ENCODE measurements around the gene CTNNA3. TPM values are rescaled to one million over a fixed set of nuclear protein-coding genes. Genes with fewer than 3 reads are reported as not detected.

The CTNNA3 gene
- total RNA-seq, 1 experiment from 2014 or later = 0.32 TPM

DNA sequence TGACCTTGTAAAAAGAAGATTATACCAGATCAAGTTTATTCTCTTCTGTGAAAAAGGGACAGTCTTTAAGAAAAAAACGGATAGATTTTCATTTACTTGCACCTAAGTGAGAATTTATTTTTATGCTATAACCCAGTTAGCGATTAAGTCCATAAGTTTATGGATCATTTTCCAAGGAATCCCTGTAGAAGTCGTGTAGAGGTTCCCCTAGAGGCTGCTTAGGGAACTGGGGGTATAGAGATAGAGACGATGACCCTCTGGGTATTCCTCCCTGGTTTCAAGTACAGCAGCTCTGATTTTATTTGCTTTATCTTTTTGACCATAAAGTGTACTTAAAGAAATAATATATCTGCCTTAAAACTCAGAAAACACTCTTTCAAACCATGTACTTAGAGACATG lies 1418.5 kb downstream of the CTNNA3 start:
- H3K79me2 ChIP-seq (ENCODE audit: insufficient read depth, low read length) = no peaks in the 10 kb centered on the region
- BruUV-seq (replicated peaks) = no TSS peak
- no peak overlapping the region for H3K9ac ChIP-seq (ENCODE audit: low read length)
- intact Hi-C loops (cut with micrococcal nuclease) = no loop called here
- no peak overlapping the region for H3K4me2 ChIP-seq (ENCODE audit: low read length)
- DNase-seq (ENCODE audit: low read depth, low spot score) = no peak
- ATAC-seq = no peak
- no peaks in the 10 kb centered on the region for H4K20me1 ChIP-seq (ENCODE audit: insufficient read depth)
- ChIA-PET CTCF (no interaction called here), RAD21 (ENCODE audit: low non-redundant PET in 1 of 2, low total read pairs in 2 of 2, uncharacterized antibody in 2 of 2, unreplicated experiment in 2 of 2) (no interaction called here), POLR2A (no interaction called here)
- H2AFZ ChIP-seq (ENCODE audit: low read depth, low read length, poor library complexity, severe bottlenecking) = peak overlapping the region; percentile 12
- H3K27me3 ChIP-seq (ENCODE audit: insufficient read depth, low read length) = no peaks in the 10 kb centered on the region
- no peak for TF ChIP-seq ELF1 (IDR thresholded peaks at IDR 0.05; ENCODE audit: borderline replicate concordance, low read depth)
- TF ChIP-seq, protein P1, sequence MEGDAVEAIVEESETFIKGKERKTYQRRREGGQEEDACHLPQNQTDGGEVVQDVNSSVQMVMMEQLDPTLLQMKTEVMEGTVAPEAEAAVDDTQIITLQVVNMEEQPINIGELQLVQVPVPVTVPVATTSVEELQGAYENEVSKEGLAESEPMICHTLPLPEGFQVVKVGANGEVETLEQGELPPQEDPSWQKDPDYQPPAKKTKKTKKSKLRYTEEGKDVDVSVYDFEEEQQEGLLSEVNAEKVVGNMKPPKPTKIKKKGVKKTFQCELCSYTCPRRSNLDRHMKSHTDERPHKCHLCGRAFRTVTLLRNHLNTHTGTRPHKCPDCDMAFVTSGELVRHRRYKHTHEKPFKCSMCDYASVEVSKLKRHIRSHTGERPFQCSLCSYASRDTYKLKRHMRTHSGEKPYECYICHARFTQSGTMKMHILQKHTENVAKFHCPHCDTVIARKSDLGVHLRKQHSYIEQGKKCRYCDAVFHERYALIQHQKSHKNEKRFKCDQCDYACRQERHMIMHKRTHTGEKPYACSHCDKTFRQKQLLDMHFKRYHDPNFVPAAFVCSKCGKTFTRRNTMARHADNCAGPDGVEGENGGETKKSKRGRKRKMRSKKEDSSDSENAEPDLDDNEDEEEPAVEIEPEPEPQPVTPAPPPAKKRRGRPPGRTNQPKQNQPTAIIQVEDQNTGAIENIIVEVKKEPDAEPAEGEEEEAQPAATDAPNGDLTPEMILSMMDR (IDR thresholded peaks at IDR 0.05 in 2 of 3, conservative IDR thresholded peaks at IDR 0.05 in 1 of 3; ENCODE audit: borderline replicate concordance in 1 of 3, insufficient read depth in 1 of 3, low read depth in 2 of 3, low read length in 2 of 3) = peak in 2 of 3 experiments; percentile 48 to 56; a peak in 4 of 6 replicates
- H3K36me3 ChIP-seq (ENCODE audit: control insufficient read depth in 1 of 2, insufficient read depth in 2 of 2, low read length in 2 of 2) = no peaks in the 10 kb centered on the region
- no peak overlapping the region for H3K27ac ChIP-seq (ENCODE audit: low read depth, low read length)
- no peaks in the 10 kb centered on the region for H3K9me2 ChIP-seq (ENCODE audit: insufficient read depth)
- H3K4me3 ChIP-seq (replicated peaks in 1 of 2; ENCODE audit: low read depth in 1 of 2, low read length in 2 of 2) = no peak overlapping the region
- no peaks in the 10 kb centered on the region for H3K9me3 ChIP-seq (ENCODE audit: control insufficient read depth in 1 of 2, insufficient read depth in 1 of 2, low read depth in 1 of 2, low read length in 2 of 2)
- no peaks in the 10 kb centered on the region for H3K4me1 ChIP-seq (ENCODE audit: control insufficient read depth in 1 of 2, insufficient read depth in 2 of 2, low read length in 2 of 2)

DNA sequence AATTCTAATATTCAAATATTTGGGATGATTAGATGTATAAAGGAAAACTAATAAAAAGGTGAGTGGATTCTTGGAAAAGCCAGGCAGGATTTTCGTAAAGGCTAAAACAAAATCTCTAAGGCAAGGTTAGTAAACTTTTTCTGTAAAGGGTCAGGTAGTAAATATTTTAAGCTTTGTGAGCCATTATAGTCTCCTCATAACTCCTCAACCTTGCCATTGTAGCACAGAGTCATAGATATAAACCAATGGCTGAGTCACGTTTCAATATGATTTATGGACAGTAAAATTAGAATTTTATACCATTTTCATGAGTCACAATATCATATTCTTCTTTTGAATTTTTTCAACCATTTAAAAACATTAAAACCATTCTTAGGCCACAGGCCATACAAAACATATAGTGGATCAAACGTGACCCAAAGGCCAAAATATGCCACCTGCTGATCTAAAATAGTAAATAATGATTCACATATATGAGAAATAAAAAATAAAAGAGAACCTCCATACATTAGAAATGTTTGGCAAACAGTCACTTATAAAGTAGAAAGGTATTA lies 1422.0 kb downstream of the CTNNA3 start:
- no peaks in the 10 kb centered on the region for H3K9me3 ChIP-seq (ENCODE audit: control insufficient read depth in 1 of 2, insufficient read depth in 1 of 2, low read depth in 1 of 2, low read length in 2 of 2)
- CTCF ChIA-PET = no interaction called here
- H4K20me1 ChIP-seq (ENCODE audit: insufficient read depth) = no peaks in the 10 kb centered on the region
- no peak overlapping the region for H2AFZ ChIP-seq (ENCODE audit: low read depth, low read length, poor library complexity, severe bottlenecking)
- H3K27me3 ChIP-seq (ENCODE audit: insufficient read depth, low read length) = no peaks in the 10 kb centered on the region
- intact Hi-C loops (cut with micrococcal nuclease) = no loop called here
- H3K9ac ChIP-seq (ENCODE audit: low read length) = no peak overlapping the region
- no peak overlapping the region for H3K4me3 ChIP-seq (replicated peaks in 1 of 2; ENCODE audit: low read depth in 1 of 2, low read length in 2 of 2)
- no peak for TF ChIP-seq EZH2phosphoT487 (IDR thresholded peaks at IDR 0.05; ENCODE audit: borderline replicate concordance)
- no peak for TF ChIP-seq SRF (IDR thresholded peaks at IDR 0.05; ENCODE audit: low read depth)
- TF ChIP-seq, protein P1 (IDR thresholded peaks at IDR 0.05 in 2 of 3, conservative IDR thresholded peaks at IDR 0.05 in 1 of 3; ENCODE audit: borderline replicate concordance in 1 of 3, insufficient read depth in 1 of 3, low read depth in 2 of 3, low read length in 2 of 3) = no peak
- no peak for TF ChIP-seq JUND (IDR thresholded peaks at IDR 0.05)
- no peak for TF ChIP-seq SIN3A (IDR thresholded peaks at IDR 0.05; ENCODE audit: low read depth)
- TF ChIP-seq TCF7L2 (IDR thresholded peaks at IDR 0.05; ENCODE audit: borderline replicate concordance, extremely low read depth, insufficient read depth, insufficient read length) = no peak
- TF ChIP-seq, protein P2, sequence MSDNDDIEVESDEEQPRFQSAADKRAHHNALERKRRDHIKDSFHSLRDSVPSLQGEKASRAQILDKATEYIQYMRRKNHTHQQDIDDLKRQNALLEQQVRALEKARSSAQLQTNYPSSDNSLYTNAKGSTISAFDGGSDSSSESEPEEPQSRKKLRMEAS (IDR thresholded peaks at IDR 0.05) = no peak
- TF ChIP-seq RAD21 (IDR thresholded peaks at IDR 0.05; ENCODE audit: low read depth) = no peak
- no peak for TF ChIP-seq EGR1 (IDR thresholded peaks at IDR 0.05; ENCODE audit: low read depth)
- no peak for TF ChIP-seq ZNF274 (IDR thresholded peaks at IDR 0.05; ENCODE audit: low read depth, low read length)
- no peak for TF ChIP-seq POLR2A (IDR thresholded peaks at IDR 0.05; ENCODE audit: borderline replicate concordance, extremely low read depth, insufficient read depth, insufficient read length)
- no peak for TF ChIP-seq YY1 (IDR thresholded peaks at IDR 0.05; ENCODE audit: extremely low read depth, insufficient replicate concordance, low read depth, low read length)
- TF ChIP-seq, protein P3, sequence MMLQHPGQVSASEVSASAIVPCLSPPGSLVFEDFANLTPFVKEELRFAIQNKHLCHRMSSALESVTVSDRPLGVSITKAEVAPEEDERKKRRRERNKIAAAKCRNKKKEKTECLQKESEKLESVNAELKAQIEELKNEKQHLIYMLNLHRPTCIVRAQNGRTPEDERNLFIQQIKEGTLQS (IDR thresholded peaks at IDR 0.05) = no peak
- no peak for TF ChIP-seq CEBPB (IDR thresholded peaks at IDR 0.05; ENCODE audit: low read depth)
- no peak overlapping the region for H3K27ac ChIP-seq (ENCODE audit: low read depth, low read length)
- ATAC-seq (no peak), DNase-seq (ENCODE audit: low read depth, low spot score) (no peak)
- RAD21 ChIA-PET (ENCODE audit: low non-redundant PET in 1 of 2, low total read pairs in 2 of 2, uncharacterized antibody in 2 of 2, unreplicated experiment in 2 of 2) = no interaction called here
- H3K4me1 ChIP-seq (ENCODE audit: control insufficient read depth in 1 of 2, insufficient read depth in 2 of 2, low read length in 2 of 2) = no peaks in the 10 kb centered on the region
- H3K4me2 ChIP-seq (ENCODE audit: low read length) = no peak overlapping the region
- H3K79me2 ChIP-seq (ENCODE audit: insufficient read depth, low read length) = no peaks in the 10 kb centered on the region
- no TSS peak for BruUV-seq (replicated peaks)
- no peaks in the 10 kb centered on the region for H3K9me2 ChIP-seq (ENCODE audit: insufficient read depth)
- no peaks in the 10 kb centered on the region for H3K36me3 ChIP-seq (ENCODE audit: control insufficient read depth in 1 of 2, insufficient read depth in 2 of 2, low read length in 2 of 2)
- POLR2A ChIA-PET = no interaction called here
